HG03175 (cell line): ENCODE results near the gene NUAK1.

Experiments
- ATAC-seq: cut with Tn5 transposase; IDR thresholded peaks from one replicate; pipeline ENCODE4 v1.9.1; 2021; ENCODE audit warnings: mild to moderate bottlenecking, moderate library complexity; ENCODE audit not compliant: unreplicated experiment

Gene NUAK1

DNA sequence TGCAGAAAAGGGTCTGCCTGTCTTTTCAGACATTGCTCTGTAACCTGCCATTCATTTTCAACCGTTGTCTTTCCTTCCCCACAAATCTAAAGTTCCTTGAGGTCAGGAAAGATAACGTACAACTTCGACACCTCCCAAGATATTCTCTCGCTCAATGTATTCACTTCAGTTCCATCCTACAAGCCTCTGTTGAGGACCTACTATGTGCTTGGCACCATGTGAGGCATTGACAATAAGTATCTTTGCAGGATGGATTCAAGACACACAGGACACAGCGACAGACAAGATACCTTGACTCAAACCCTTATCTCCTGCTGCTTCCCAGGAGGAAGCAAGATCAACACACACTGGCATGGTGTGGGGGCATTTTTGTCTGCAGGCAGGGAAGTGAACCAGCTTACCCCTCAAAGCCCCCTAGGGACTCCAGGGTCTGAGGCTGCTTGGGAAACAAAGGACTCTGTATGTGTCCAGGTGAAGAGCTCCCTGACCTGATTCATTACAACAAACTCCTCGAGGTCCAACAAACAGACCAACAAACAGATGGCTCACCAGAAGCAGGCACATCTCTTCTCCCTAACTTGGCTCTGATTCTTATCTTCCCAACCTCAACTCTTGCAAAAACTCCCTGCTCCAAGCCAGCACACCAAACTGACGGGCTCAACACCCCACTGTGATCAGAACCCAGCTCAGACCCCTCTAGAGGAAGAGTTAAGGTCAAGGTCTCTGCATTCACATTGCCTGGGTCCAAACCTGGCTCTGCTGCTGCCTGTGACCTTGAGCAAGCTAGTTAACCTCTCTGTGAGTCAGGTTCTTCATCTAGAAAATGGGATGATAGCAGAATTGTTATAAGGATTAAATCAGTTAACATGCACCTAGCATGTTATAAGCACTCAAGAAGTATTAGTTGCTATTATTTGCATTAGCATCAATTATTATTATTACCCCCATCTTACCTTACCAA is 6.3 kb downstream of the NUAK1 start:
- no peak for ATAC-seq

DNA sequence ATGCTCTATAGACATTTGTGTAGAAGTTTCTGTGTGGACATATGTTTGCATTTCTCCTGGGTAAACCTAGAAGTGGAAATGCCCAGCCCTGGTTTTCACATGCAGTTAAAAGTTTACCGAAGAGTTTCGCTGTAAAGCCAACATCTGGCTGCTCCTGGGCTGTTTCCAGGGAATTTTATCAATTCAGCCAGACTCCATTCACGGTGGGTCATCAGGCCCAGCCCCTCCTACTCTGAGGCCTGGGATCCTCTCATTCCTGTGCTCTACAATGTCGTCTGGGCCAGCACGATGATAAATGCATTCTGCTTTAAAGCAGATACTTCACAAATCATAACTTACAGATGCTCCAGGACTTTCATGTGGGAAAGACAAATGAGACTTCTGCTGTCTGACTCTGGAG is 7.1 kb downstream of the NUAK1 start:
- ATAC-seq = no peak

DNA sequence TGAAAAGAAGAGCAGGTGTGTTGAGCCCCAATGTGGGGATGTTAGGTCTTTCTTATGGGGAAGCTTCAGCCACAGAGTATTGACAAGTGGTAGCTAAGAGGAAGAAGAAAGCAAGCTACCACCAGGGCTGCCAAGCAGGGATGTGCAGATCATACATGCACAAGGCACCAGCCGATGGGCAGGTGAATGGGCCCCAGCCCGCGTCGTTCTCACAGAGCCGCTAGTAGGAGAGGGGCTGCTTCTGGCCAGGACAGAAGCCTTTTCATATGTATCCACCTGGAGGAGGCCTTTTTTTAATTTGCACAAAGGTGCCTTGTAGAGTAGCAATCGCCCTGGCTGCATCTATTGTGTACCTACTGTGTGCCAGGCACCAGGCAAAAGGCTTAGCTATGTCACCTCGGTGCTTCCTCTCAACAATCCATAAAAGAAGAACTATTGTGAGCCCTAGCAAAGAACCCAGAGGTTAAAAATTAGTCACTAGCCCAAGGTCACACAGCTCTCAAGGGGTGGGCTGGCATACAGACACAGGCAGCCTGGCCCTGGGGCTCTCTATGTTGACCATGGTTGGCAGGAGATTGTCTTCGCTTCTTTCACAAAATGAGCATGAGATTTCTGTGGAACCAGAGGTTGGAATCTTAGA is 8.2 kb downstream of the NUAK1 start:
- ATAC-seq = no peak

DNA sequence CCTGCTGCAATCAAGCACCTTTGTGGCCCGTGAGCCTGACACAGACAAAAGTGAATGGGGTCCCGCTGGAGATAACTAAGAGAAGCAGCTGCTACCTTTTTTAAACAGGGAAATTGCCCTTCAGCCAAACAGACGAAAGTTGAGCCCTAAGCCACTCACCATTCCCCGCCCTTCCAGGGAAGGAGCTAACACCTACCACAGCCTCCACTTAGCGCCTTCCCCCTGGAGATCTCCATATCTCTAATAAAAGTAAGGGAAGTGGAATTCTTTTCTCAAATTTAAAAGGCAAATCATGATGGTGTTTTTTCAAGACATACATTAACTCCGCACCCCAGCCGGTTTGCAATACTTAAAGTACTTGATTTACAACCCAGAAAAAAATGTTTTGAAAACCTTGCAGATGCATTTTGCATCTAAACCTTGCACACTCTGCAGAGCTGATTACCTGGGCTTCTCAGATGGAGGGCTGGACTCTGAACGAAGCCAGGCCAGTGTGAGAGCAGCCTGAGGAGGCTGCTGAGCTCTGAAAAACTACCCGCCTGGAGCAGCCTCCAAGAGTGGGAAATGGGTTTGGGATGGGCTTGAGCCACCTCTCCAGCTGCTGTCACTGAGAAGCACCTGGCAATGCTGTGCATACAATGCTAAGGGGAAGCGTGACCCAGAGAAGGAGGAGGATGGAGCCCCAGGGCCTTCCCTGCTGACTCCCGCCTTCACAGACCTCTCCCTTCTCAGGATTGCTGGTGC is 10.0 kb downstream of the NUAK1 start:
- no peak for ATAC-seq

DNA sequence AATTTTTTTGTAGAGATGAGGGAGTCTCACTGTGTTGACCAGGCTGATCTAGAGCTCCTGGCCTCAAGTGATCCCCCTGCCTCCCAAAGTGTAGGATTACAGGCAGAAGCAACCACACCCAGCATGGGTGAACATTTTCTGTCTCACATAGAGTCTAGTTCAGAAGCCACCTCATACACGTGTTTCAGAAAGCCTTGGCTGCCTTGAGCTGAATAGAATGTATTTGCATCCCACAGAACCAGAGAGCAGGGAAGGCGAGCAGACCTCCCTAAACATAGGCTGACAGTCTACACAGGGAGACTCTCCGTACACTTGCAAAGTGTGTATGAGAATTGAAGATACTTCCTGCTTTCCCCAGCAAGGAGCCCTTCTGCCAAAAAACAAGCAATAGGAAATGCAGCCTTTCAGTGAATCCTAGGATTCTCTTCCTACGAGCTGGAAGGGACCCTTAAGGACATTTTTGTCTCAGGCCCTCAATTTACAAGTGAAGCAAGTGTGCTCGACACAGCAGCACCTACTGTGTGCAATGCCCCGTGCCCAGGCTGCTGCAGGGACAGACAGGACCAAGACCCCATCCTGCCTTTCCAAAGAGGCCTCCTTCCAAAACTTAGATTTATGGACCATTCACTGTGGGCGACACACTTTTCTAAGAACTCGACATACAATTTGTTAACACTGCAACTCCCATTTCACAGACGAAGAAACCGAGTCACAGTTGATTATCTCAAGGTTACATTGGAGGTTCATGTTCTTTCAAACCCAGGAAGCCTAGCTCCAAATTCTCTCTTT is 11.2 kb downstream of the NUAK1 start:
- no peak for ATAC-seq

DNA sequence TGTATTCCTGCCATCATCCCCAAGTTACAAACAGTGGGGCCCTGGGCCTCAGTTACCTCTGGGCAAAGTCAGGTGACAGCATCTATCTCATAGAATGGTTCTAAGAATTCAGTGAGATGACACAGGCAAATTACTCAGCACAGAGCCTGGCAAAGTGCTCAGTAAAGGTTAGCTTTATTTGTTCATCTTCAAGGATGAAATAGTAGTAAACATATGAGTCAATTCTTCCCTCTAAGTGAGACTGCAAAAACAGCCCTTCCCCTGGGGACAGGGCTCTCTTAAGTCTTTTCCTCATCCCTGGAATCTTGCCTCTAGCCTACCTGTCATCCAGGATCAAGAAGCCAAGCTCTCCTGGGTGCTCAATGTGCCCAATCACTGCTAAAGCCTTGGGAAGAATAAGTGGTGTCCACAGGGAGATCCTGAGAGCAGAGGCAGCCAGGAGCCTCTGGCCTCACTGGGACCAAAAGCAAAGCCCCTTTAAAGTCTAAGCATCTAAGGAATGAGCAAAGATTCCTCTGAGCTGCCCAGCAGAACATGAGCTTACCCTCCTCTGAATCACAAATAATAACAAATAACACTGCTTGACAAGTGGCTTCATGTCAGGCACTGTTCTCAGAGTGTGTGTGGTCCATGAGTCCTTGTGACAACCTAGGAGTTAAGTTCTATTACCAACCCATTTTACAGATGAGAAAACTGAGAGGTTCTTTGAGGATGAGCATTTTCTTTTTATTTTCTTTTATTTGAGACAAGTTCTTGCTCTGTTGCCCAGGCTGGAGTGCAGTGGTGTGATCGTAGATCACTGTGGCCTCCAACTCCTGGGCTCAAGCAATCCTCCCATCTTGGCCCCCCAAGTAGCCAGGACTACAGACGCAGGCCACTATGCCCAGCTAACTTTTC is 12.1 kb downstream of the NUAK1 start:
- ATAC-seq = no peak

DNA sequence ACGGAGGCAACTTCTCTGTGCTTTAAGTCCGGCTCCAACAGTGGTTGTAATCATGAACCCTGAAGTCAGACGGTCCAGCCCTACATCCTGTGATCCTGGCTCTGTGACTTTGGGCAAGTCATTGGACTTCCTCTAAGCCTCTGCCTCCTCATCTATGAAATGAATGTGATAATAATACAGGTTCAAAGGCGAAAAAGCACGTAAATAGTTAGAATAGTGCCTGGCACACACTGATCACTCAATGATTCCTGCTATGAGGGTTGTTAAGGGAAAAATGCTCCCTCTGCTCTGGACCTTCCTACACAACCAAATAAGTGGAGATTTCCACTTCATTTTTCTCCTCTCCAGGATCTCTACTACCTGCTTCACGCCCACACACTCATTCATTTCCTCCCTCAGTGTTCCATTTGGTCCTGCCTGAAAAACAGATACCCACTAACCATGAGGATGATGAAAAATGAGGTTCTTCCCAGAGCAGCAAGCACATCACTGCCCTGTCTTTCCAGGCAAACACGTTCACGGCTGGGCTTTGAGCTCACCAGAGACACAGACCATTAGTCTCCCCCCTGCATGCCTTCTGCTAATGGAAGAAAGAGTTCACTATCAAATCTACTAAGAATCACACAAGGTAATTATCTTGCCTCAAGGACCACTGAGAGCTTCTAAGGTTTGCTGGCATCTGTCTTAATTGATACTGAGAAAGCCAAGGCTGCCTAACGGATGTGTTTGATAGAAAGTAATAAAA is 13.2 kb downstream of the NUAK1 start:
- no peak for ATAC-seq

DNA sequence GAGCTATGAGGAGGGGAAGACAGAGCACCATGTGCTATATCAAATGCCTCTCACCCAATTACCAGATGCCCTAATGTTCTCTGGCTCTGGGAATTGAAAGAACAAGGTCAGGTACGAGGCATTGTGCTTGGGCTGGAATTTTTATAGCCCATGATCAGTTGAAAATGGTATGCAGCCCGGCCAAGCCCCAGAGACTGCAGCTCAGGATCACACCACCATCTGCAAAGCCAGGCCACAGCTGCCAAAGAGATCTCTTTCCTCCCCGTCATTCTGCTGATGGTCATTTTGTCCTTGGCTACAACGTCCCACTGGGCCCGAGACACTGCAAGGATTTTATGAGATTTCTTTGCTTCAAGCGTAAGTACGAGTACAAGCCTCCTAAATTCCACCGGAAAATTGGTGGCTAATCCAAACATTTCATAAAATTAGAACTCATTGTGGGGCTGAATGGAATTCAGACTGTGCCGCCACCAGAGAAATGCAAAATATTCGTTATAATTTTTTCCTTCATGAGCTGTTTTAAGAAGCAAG is 15.1 kb downstream of the NUAK1 start:
- ATAC-seq = no peak

DNA sequence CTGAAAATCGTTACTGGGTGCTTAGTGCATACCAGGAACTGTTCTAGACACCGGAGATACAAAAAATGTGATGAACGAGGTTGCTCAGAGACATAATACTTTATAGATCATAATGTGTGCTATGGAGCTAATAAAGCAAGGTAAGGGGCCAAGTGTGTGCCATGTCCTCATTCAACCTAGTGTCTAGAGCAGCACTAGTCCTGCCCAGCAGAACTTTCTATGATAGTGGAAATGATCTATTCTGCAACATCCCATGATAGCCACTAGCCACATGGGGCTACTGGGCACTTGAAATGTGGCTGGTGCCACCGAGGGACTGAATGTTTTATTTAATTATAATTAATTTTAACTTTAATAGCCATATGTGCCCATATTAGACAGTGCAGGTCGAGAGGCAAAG is 15.6 kb downstream of the NUAK1 start:
- no peak for ATAC-seq

DNA sequence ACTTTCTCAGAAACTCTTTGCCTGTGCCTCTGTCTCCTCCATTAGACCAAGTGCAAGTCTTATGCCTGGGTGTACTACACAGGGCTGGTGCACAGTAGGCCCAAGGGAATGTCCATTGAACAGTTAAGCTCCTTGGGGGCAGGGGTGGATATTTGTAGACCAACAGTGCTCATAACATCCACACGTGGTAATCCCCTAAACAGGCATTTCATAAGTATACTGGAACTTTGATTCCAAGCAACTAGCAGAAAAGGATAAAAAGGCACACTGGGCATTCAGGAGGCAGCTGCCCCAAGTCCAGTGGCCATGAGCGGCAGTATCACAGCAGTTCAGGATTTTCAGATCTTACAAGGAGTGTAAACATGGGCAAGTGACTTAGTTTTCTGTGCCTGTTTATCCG is 16.8 kb downstream of the NUAK1 start:
- ATAC-seq = no peak

DNA sequence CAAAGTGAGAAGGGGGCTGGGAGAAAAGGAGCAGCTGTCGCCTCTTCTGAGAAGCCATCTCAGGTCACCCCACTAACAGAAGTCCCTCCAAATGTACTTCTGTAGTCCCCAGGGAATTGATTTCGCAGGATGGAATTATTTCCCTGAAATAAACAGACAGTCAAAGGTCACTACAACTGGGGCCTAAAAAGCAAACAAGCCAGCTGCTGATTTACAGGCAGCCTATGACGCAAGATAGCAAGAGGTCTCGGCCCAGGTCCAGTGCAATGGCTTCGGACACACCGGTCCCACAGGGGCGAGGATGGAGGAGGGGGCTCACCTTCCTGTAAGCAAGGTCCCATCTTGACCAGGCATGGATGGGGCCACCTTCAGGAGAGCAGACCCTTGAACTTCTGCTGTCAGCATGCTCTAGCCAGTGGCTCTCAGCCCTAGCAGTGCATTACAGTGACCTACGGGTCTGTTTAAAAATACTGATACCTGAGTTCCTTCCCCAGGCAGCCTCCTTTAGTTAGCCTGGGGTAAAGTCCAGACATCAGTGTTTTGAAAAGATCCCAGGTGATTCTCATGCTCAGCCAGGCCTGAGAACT is 18.1 kb downstream of the NUAK1 start:
- ATAC-seq = no peak

DNA sequence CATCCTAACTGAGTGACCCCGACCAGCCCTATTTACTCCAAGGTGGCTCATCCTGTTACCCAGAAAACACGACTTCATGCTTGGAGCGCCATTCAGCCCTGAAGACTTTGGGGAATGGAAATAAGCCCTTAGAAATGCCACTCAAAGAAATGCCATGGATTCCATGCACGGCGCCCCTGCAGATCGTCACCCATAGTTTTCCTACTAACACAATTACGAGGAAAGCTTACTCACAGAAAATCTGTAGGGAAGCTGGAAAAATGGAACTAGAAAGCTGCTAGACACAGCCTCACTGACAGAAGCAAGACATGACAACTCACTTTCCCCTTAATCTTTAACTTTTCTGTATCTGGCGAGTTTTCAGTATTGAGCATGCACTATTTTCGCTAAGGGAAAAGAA is 19.5 kb downstream of the NUAK1 start:
- ATAC-seq = no peak

DNA sequence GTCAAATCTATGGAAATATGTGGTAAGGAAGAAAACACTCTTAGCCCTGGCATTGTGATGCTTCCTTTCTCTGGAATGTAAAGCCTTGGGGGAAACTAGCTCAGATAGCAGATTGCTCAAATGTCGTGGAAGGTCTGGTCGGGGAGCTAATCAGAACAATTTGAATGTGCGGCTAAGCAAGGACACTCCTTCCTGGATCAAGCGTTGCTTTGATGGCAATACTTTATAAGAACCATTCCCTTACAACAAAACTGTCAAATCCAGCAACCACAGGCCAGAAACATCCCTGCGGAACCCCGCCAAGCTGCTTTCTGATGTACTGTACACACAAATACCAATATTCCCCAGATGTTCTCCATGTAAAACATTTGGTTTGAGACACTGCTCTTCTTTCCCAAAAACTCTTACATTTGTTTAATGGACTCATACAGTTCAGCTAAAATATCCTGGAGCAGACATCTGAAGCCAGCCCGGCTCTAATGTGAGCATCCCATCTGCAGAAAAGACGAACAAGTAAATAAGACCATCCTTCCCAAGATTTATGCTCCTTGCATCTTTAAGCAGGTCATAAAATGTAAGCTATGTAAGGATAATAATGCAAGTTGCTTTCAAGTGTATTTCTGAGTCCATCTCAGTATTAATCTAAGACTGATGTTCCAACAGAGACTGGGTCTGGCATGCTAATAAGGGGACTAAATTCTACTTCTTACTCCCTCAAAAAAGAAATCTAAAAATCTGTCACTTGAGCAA is 20.2 kb downstream of the NUAK1 start:
- no peak for ATAC-seq

DNA sequence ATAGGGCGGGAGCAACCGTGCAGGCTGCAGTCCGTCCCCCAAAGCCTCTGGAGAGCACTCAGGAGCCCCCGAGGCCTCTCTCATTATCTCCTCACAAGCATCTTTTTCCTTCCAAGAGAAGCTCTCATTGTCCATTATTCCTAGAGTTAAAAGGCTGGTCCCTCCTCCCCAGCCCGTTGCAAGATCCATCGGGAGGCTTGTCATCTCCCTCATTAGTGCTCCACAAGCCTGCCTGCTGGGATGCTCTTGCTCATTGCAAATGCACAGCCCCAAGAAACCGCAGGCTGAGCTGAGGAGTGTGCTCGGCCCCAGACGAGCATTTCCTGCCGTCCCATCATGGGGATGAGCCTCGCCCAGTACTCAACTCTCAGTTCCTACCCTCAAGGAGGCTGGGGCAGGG is 23.3 kb downstream of the NUAK1 start:
- no peak for ATAC-seq

DNA sequence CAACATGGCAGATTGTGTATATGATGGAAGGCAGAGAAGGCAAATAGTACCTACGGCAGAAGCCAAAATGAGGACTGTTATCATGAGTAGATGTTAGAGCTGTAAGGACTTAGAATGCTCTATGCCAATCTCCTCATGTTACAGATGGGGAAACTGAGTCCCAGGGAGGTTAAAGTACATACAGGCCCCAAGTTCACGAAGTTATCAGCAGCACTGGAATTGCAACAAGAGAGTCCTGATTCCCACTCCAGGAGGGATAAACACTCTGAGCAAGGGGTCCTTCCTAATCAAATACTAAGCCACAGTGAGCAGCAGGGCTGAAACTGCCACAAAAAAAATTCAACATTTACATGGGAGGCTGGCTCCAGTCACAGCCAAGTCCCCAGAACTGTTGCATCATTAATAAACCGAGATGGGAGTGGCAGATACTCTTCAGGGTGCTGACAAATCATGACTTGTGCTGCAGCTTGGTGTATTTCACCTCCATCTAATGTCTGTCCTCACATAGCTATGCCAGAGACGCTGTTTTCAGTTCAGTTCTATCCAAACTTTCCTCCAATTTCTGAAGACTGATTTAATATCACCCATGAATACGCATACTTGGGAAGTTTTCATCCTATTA is 24.2 kb downstream of the NUAK1 start:
- no peak for ATAC-seq

DNA sequence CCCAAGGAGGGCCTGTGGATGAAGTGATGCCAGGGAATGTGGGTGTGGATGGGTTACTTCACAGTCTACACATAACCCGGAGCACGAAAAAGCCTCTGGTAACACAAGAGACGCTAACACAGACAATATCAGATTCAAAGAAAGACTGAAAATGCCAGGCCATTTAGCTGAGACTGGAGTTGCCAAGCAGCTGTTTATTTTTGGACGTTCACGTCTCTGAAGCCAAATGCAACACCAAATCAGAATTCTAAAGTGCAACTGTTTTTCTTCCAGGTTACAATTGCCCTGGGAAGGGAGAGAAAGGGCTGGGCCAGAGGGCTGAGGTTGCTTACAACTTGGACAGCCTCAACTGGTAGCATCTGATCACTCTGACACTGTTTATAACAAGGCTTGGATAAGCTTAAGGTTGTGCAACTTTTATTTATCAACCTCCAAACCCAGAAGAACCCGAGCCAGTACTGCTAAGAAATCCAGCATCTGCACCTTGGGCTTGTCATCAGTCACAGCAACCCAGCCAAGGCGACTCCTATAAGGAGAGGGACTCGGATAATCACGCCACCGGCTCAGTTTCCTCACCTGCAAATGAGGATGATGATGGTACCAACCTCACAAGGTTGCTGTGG is 24.8 kb downstream of the NUAK1 start:
- no peak for ATAC-seq

DNA sequence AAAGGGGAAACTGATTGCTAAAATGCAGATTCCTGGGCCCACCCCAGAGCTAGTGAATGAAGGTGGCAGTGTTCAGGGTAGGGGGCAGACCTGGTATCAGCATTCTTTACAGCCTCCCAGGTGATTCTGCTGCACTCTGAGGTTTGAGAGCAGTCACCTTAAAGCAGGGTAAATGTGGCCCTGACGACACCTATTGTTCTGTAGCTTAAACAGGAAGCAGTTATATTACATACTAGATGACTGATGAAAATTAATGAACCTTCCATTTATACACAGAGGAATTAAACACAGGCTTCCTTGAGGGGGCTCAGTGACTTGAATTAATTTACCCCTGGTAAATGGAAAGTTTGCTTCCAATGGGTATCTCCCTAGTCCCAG is 25.3 kb downstream of the NUAK1 start:
- ATAC-seq = no peak
